Stimulated activated CD4-positive, alpha-beta T cell treated with anti-CD3 and anti-CD28 coated beads, TNF-alpha, amount 100 ng/mL, for 4 hours (primary cell): ENCODE measurements around the gene OR52H1.
"Not testable (repeated sequence)": the region's sequence is repeated elsewhere in the genome, so short reads cannot be mapped to it uniquely, and the experiment has no call there.

ENCODE experiments used
- DNase-seq, 3 experiments: peaks; one replicate each; pipeline ENCODE4 v3.0.0-alpha.2; 2020; ENCODE audit warnings: low read depth in 3 of 3

OR52H1 gene

DNA sequence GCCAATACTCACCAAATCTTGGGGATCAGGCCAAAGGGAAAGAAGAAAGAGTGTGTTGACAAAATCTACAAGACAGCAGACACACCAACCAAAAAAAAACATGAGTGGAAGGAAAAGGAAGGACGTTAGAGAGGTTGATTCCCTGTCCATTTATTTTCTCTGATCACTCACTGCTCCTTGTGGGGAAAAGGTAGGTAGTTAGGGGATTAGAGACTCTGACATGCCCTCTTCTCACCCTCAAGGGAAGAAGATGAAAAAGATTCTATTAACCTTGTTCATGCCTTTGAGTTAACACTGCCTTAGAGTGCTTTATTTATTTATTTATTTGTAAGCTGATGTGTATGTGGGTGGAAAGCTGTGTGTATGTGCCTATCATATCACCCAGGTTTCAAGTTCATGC lies at the start of gene OR52H1:
TSS of gene OR52H1 (minus strand) at position 101 of the 400 bp plus-strand sequence. CDS start 3,035 bp downstream, outside the sequence.
- DNase-seq: no peak

DNA sequence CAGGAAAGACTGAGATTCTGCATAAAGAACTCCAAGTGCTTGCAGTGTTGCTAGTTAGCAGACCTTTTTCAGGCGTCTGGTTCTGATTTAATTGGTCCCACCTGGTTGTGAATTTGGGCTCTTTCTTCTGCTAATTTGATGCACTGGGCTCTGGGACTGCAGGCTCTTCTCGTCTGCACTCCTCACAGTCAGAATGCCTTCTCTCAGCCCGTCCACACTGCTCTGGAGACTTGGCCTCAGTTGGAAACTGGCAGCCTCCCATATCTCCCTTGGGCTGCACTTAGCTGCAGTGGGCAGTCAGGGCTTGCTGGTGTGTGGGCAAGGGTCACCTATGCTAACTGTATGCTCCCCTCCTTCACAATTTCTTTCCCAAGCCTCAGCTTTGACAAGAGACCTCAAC lies 49.6 kb upstream of the OR52H1 start:
- DNase-seq: no peak

DNA sequence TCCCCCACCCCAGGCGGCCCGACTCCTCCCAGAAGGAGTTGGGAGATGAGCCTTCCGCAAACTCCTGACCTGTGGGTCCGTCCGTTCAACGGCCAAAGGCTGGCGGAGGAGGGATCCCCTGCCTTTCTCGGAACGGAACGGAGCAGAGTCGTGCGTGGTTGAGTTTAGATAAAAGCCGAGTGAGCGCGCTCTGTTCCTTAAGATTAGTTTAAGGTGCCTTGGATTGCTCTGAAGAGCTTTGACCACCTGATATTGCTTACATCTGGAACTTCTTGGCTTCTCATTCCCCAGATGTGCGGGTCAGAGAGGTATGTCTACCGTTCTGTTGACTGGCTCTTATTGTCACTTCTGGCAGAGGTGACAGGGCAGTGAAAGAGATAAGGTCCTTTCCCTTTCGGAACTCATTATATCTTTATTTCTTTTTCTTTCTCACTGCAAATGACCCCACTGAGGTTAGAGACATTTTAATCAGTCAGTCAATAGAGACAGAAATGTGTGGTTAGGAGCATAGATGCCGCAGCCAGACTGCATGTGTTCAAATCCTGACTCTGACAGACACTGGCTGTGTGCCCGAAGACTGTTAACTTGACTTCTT lies 48.4 kb upstream of the OR52H1 start, which contains the start of gene TRIM6:
TSS of gene TRIM6 (plus strand) at position 31 of the 595 bp plus-strand sequence. CDS start at position 292, 261 bp downstream.
- DNase-seq: no peak

DNA sequence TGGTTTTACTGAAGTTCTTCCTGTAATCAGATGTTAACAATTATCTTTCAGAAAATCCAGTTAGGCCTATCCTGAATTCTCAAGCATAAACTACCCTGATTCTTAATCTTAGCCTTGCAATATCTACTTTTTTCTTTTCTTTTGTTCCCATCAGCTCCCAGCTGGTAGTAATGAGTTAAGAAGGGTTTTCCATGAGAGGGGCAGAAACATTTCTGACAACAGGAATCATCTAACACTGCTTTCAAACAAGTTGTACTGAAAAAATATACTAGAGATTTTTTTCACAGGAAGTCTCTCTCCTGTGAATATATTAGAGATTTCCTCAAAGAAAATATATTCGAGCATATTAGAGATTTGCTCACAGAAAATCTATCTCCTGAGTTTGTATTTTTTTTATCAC lies 44.8 kb upstream of the OR52H1 start:
- DNase-seq: no peak

DNA sequence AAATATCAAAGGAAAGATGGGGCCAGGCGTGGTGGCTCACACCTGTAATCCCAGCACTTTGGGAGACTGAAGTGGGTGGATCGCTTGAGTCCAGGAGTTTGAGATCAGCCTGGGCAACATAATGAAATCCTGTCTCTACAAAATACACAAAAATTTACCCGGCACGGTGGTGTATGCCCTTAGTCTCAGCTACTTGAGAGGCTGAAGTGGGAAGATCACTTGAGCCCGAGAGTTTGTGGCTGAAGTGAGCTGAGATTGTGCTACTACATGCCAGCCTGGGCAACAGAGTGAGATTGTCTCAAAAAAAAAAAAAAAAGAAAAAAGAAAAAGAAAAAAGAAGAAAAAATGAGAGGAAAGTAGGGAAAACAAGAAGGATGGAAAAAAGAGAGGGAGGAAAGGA lies 44.3 kb upstream of the OR52H1 start:
- no peak for DNase-seq

DNA sequence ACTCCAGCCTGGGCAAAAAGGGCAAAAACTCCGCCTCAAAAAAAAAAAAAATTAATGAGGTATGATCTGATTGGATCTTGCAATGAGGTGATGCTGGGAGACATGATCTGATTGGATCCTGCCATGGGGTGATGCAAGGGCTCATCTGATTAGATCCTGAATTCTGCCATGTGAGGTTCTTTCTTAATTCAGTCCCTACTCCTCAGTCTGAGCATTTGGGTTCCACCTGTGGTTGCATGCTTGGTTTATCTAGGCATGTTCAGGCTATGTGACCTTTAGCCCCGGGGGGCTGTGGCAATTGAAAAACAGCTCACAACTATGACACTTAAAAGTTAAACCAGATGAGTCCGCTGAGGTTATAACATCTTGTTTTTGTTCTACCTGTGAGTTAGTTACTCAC lies 43.3 kb upstream of the OR52H1 start:
- DNase-seq: no peak

DNA sequence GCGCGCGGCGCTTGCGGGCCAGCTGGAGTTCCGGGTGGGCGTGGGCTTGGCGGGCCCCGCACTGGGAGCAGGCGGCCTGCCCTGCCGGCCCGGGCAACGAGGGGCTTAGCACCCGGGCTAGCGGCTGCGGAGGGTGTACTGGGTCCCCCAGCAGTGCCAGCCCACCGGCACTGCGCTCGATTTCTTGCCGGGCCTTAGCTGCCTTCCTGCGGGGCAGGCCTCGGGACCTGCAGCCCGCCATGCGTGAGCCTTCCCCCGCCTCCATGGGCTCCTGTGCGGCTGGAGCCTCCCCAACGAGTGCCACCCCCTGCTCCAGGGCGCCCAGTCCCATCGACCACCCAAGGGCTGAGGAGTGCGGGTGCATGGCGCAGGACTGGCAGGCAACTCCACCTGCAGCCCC lies 41.6 kb upstream of the OR52H1 start:
- not testable (repeated sequence) for DNase-seq

DNA sequence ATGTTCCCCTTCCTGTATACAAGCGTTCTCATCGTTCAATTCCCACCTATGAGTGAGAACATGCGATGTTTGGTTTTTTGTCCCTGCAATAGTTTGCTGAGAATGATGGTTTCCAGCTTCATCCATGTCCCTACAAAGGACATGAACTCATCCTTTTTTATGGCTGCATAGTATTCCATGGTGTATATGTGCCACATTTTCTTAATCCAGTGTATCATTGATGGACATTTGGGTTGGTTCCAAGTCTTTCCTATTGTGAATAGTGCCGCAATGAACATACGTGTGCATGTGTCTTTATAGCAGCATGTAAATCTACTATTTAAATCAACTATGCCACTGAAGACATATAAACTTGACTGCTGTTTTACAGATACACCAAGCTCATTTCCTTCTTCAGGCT lies 36.1 kb upstream of the OR52H1 start:
- not testable (repeated sequence) for DNase-seq

DNA sequence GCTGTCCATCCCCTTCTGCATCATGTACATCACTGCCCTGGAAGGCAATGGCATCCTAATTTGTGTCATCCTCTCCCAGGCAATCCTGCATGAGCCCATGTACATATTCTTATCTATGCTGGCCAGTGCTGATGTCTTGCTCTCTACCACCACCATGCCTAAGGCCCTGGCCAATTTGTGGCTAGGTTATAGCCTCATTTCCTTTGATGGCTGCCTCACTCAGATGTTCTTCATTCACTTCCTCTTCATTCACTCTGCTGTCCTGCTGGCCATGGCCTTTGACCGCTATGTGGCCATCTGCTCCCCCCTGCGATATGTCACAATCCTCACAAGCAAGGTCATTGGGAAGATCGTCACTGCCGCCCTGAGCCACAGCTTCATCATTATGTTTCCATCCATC lies 32.7 kb upstream of the OR52H1 start:
- no peak for DNase-seq

DNA sequence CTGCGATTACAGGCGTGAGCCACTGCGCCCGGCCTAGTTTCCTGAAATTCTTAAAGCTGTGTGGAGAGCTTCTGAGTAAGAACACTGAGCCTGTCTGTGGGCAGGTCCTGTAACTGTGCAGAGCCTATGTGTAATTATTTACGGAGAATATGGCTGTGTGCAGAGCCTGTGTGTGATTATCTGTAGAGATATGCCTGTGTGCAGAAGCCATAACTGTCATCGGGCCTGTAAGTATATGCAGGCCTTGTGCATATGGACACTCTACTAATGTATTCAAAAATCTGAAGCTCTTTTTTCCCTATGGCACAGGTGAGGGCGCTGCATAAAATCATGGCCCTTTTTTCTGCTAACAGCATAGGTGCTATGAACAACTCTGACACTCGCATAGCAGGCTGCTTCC lies 32.2 kb upstream of the OR52H1 start, which contains the start of gene OR52B6:
TSS of gene OR52B6 (plus strand) at position 301 of the 400 bp plus-strand sequence. CDS start at position 301, 0 bp downstream.
- DNase-seq: no peak

DNA sequence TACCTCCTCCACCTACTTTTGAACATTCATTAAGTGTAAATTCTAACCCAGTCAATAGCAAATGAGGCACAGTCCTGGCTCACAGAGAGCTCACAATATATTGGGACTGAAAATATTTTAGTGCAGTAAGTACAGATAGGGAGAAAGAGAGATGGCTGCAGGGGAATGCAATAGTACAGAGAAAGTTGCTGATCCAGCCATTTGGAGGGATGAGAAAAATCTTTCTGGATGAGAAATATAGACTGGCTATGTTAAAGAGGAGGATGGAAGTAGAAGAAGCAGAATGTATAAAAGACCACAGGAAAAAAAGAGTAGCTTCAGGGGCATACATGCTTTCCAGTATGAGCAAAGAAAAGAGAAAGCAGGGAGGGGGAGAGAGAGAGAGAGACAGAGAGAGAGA lies 28.8 kb upstream of the OR52H1 start:
- DNase-seq: no peak

DNA sequence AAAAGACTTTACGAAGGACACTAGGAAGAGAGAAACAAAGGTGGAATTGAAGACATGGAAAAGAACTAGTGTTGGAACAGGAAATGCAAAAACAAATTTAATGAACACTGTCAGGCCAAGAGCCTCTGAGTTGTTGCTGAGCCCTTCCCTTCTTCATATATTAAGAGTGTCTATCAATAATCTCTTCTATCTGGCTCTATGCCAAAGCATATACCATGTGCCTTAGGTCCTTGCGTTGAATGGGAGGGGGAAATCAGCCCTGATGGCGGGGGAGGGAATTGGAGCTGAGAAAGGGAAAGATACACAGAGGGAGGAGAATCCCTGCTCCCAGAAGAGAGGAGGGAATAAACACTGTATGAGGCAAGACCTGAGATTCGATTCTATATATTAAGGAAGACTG lies 26.8 kb upstream of the OR52H1 start:
- no peak for DNase-seq

DNA sequence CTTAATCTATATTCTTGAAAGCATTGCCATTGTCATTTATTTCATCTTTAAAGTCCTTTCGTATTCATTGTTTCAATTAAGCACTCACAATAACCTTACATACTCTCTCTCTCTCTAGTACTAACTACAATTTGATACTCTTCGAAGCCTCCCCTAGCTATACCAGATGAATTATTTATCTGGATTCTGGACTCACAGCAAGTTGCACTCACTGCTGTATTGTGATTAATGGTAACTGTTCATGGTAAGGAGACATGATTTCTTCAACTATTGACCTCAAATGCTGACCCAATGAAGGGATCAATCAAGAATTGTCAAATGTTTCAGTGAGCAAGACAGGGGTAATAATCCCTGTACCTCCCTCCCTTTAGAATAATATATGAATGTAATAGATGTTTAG lies 26.3 kb upstream of the OR52H1 start:
- no peak for DNase-seq

DNA sequence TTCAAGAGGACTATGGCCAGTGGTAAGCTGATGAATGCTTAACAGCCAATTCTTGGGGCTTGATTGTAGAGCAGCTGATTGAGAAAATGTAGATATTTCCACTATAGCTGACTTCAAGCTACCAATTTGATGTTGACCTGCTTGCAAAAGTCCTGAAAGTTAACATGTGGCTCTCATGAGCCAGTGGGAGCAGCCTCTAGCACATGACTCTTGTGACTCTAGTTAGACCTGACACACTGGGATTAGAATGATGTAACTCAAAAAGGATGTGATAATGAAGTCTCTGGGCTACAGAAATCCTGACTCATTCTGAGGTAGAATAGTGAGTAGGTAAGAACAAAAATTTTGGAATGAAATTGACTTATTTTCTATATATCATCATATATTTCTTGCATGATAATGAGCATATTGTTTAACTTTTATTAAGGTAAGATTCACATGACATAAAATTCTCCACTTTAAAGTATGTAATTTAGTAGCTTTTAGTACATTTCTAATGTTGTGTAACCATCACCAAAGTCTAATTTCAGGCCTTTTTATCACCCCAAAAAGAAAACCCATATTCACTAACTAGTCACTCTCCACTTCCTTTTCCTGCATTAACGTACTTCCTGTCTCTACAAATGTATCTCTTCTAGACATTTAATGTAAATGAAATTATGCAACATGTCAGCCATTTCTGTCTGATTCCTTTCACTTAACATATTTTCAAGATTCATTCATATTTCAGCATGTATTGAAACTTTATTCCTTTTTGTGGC lies 16.1 kb upstream of the OR52H1 start:
- DNase-seq: no peak

DNA sequence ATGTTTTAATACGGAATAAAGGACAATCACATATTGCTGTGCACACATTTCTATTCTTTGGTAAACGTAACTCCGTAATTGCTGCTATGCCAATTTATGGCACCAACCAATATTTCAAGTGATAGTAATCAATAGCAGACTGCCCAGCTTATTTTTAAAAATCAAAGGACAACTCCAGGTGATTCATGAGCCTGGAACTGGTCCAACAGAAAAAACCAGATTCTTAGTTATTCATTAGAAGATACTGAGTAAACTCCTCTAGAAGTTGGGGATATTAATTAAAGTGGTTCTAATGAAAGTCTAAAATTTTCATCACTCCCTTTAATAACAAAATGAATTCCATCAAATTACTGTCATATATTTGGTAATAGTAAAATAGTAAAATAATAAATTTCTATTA lies 9.4 kb upstream of the OR52H1 start:
- DNase-seq: no peak

DNA sequence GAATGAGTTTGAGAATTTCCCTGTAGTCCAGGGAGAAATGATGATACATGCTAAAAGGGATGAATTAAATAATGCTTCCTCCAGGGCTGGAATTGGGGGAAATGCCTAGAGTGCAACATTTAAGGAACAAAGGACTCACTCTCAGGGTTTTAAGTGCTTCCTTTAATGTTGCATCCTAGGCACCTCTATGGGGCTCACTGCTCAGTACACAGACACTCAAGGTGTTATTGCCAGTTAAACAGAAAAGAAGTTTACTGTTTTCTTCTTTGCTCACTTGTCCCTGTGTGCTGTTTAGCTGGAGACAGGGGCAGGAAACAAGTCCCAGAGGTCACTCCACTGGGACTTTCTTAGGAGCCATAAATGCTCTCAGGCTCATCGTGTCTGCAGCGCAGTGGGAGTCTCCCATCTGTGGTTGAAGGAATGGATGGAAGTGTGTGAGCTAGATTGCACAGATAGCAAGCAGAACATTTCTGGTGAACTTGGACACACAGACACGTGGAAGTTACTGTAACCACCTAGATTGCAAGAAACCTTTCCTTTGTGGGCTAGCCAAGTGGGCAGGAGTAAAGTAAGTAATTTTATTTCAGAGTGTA lies 8.4 kb upstream of the OR52H1 start:
- no peak for DNase-seq

DNA sequence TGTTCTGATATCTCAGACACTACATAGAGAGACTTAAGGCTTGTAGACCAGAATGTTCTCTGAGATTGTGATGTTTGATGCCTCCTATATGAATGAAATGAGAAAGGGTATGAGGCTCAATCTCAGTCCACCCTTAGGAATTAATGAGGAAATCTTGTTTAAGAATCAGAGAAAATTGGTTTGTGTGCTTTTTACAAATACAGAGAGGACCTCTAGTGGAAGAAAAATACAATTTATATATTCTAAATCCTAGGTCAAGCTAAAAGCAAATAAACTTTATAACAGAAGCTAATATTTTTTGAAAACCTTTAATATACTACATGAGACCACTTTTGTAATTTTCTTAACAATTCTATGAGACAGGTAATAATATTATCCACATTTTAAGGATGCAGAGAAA lies 5.0 kb upstream of the OR52H1 start:
- DNase-seq: no peak

DNA sequence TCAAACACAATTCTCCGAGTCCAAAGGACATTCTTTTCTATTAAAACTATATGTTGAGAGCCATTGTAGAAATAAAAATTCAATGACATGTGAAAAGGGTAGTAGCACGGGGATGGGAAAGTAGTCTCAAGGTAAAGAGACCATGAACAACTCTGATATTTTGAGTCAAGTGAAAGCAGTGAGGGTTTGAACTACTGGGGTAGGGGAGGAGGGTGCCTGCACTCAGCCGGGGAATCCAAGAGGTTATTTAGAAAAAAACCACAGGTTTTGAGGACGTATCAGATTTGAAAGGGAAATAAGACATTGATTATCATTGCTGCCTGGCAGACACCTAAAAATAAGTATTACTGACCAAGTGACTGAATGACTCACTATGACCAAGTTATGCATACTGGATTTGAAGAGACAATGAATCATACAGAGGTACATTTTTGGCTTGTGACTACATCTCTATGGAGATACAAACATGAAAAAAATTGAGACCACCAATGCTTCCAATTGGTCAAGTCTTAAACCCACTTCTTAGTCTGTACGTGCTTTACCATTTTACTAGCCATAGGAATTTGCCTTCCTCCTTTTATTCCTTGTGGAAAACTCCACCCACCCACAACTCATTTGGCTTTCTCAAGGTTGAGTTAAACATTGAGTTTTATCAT lies 2.2 kb upstream of the OR52H1 start:
- no peak for DNase-seq

DNA sequence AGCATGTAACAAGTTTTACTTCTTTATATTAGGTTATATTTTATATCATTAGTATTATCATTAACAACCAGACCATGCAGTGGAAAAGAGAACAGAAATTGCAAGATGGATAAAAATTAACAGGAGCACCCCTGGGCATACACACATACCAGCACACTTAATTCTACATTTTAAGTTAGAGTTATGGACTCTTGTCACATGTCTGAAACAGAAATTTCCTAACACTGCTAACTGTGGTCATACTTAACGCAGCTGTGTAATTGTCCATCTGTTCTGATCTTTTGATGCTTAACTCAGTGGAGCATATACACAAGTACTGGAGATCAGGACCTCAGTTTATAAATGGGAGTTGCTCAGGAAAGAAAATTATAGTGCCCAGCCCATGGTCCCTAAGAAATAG lies 358 bp downstream of the OR52H1 start:
- no peak for DNase-seq

DNA sequence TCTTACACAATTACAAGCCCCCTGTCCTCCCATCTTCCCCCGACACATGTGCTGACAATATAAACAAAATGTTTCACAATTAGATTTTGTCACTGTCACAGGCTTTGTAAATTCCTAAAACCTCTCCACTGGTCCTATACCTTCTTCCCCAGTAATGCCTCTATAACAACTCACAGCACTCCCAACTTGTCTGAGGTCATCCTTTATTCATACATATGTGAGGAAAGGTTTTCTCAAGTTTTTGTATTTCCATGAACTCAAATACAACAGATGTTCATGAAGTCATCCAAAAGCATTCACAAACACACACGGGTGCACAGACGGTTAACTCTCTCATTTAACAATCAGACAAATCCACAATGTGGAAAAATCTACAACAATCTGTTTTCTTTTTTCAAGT lies 1.9 kb downstream of the OR52H1 start:
- DNase-seq: no peak

DNA sequence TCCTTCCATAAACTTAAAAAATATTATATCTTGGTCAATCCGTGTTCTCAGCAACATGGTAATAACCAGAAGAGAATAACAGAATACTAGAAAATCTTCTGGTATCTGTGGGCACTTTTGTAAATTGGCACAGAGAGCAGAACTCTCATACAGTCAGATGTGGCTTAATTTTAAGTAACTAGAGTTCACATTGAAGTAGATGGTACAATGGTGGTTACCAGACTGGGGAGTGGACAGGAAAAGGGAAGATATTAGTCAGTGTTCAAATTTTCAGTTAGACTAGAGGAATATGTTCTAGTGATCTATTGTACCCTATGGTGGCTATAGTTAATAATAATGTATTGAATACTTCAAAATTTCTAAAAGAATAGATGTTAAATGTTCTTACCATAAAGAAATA lies 6.9 kb downstream of the OR52H1 start:
- DNase-seq: no peak

DNA sequence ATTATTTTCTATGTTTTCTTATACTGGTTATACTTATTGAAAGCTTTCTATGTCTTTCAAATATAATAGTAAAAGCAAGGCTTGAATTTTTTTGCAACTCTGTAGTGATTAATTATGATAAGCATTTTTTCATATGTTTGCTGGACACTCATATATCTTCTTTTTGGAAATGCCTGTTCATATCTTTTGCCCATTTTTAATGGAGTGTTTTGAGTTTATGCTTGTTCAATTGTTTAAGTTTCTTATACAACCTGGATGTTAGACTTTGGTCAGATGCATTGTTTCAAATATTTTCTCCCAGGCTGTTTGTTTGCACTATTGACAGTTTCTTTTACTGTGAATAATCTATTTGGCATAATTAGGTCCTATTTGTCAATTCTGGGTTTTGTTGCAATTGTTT lies 11.9 kb downstream of the OR52H1 start:
- DNase-seq: no peak

DNA sequence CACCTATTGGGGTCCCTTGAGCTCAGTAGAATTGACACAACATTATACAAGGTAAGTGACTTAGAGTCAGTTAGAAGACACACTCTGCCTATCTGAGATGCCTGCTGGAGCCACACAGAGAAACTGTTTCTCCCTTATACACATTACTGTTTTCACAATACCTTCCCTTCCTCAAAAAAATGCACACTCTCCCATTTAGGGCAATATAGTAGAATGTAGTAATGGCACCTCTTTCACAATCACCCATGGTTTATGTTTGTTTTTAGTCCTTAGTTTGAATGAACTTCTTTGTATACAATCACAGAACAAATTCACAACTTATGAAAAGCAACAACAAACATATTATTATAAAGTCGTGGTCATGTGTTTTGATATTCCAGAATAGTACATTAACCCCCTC lies 14.3 kb downstream of the OR52H1 start:
- no peak for DNase-seq
